ENCODE results near the gene CD209. TPM values are rescaled to one million over a fixed set of nuclear protein-coding genes. Genes with fewer than 3 reads are reported as not detected.
"Not testable (repeated sequence)": the region's sequence is repeated elsewhere in the genome, so short reads cannot be mapped to it uniquely, and the experiment has no call there.

Gene CD209, protein sequence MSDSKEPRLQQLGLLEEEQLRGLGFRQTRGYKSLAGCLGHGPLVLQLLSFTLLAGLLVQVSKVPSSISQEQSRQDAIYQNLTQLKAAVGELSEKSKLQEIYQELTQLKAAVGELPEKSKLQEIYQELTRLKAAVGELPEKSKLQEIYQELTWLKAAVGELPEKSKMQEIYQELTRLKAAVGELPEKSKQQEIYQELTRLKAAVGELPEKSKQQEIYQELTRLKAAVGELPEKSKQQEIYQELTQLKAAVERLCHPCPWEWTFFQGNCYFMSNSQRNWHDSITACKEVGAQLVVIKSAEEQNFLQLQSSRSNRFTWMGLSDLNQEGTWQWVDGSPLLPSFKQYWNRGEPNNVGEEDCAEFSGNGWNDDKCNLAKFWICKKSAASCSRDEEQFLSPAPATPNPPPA
- total RNA-seq: 3.8 TPM
- polyA plus RNA-seq (ENCODE audit: insufficient read depth in 1 of 8, insufficient read length in 8 of 8, low replicate concordance in 1 of 8): 1 to 10 TPM; 2.0 to 5.2 (median 2.9) TPM
- long read RNA-seq, donor 1: 0 reads
- long read RNA-seq, donor 2: 0 reads
- long read RNA-seq, donor 3: 0 reads
- long read RNA-seq, donor 4: 0 reads
- long read RNA-seq, donor 5, full-length matches to known transcripts: 1 of 1 reads
- long read RNA-seq, donor 5, partial matches to known transcripts: 0 of 1 reads
- long read RNA-seq, donor 5, other reads (novel, unspliced or antisense): 0 of 1 reads
- long read RNA-seq, donor 6: 0 reads
- long read RNA-seq, donor 7: 0 reads
- long read RNA-seq, donor 8: 0 reads
- long read RNA-seq, donor 9, full-length matches to known transcripts: 1 of 1 reads
- long read RNA-seq, donor 9, partial matches to known transcripts: 0 of 1 reads
- long read RNA-seq, donor 9, other reads (novel, unspliced or antisense): 0 of 1 reads
- long read RNA-seq, donor 10: 0 reads
- long read RNA-seq, donor 11, full-length matches to known transcripts: 1 of 1 reads
- long read RNA-seq, donor 11, partial matches to known transcripts: 0 of 1 reads
- long read RNA-seq, donor 11, other reads (novel, unspliced or antisense): 0 of 1 reads

DNA sequence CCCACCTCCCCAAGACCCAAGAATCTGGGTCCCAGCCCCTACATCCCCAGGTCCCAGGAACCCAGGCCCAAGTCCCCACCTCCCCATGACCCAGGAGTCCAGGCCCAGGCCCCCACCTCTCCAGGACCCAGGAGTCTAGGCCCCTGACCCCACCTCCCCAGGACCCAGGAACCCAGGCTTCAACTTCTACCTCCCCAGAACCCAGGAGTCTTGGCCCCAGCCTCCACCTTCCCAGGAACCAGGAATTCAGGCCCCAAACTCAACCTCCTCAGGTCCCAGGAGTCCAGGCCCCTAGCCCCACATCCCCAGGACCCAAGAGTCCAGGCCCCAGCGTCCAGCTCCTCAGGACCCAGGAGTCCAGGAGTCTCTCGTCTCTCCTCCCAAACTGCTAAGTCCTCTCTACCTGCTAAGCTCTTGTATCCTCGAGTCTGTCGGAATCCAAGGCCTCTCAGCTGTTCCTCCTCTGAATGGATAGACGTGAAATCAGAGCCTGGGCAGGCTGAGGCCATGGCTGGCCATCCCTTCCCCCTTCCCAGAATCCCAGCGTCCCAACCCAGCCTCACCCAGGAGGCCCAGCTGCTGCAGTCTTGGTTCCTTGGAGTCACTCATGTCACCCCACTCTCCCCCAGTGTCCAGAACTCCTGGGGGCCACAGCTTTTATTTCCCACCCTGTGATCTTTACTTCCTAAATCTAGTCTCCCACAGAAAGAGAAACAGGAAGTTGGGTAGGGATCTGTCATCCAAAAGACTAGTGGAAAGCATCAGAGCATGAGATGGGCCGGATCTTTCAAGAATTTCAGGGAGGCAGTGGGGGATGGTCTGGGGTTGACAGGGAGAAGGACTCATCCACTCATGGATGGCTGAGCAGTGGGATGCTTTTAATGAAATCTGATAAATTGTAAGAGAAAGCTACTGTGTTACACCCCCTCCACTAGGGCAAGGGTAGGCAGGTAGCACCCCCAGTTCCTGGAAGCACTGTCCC lies at the start of gene CD209:
Gene CD209 (minus strand): TSS at position 632 of the 982 bp plus-strand sequence. CDS start 23 bp downstream, at position 609.
- Histone ChIP-seq H3K4me3 (ENCODE audit: low read length) (peak within 1 kb of the TSS; percentile 8), H3K27ac (ENCODE audit: low read length) (no peak within 1 kb of the TSS)
- DNase-seq: peak; percentile 48

DNA sequence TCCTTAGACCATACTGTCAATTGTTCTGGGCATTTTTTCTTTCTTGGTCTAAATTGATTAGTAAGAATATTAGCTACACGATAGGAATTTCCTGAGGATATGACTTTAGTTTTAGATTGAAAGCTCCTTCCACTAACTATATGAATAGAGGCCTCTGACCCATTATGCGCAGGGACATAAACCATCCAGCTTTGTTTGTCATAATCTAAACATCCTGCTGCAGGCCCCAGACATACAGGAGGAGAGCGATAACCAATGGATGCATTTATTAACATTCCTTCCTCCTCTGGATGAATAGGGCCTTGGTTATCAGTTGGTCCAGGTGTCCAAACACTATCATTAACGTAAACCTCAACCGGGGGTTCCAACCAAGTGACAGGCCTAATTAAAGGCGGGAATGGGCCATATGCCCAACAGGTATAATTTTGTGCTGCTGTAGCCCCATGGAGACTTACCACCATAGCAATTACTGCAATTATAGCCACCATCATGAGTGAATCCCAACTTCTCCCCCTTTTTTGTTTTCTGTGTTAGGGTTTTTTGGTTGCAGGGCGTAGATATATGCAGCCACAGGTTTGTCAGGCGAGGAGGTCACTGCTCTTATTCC lies 48.3 kb upstream of the CD209 start:
- Histone ChIP-seq H3K4me1 (ENCODE audit: control insufficient read depth, insufficient read depth, low read length) (peaks cover 5% of the 10 kb centered on the region), H3K9me3 (replicated peaks; ENCODE audit: control insufficient read depth, low read depth, low read length) (no peaks in the 10 kb centered on the region), H3K4me3 (ENCODE audit: low read length) (no peak overlapping the region), H3K27ac (ENCODE audit: low read length) (no peak overlapping the region), H3K36me3 (ENCODE audit: control insufficient read depth, insufficient read depth, low read length) (no peaks in the 10 kb centered on the region), H3K27me3 (ENCODE audit: control insufficient read depth, insufficient read depth, low read length) (peaks cover 24% of the 10 kb centered on the region)
- DNase-seq: no peak
- WGBS (ENCODE audit: insufficient coverage): 71% methylated on average over 2 of the region's 8 CpGs

More for the DNA sequence above, at the start of gene CD209:
- Histone ChIP-seq H3K9me3 (replicated peaks; ENCODE audit: control insufficient read depth, low read depth, low read length) (no peaks in the 10 kb centered on the region), H3K36me3 (ENCODE audit: control insufficient read depth, insufficient read depth, low read length) (no peaks in the 10 kb centered on the region), H3K27me3 (ENCODE audit: control insufficient read depth, insufficient read depth, low read length) (peaks cover 2% of the 10 kb centered on the region), H3K4me1 (ENCODE audit: control insufficient read depth, insufficient read depth, low read length) (no peaks in the 10 kb centered on the region)
- WGBS (ENCODE audit: insufficient coverage): 49% methylated on average over 7 of the region's 7 CpGs

DNA sequence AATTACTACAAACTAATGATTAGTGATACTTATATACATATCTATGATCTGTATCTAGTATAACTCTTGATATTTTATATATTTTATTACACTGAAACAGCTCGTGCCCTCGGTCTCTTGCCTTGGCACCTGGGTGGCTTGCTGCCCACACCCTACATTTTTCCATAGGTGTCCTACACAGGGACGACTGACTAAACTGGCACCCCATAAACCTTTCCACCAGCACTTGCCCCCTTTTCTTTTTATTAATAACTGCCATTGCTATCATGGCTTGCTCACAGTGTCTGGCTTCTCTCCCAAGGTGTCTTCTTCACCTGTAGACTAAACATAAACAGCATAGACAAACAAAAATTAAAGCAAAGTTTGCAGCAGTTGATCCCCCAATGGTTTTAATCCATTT lies 46.2 kb upstream of the CD209 start:
- no peaks in the 10 kb centered on the region for H3K36me3 ChIP-seq (ENCODE audit: control insufficient read depth, insufficient read depth, low read length)
- 74% methylated on average over 3 of the region's 3 CpGs for WGBS (ENCODE audit: insufficient coverage)
- H3K4me3 ChIP-seq (ENCODE audit: low read length): no peak overlapping the region
- no peaks in the 10 kb centered on the region for H3K4me1 ChIP-seq (ENCODE audit: control insufficient read depth, insufficient read depth, low read length)
- no peak for DNase-seq
- H3K9me3 ChIP-seq (replicated peaks; ENCODE audit: control insufficient read depth, low read depth, low read length): no peaks in the 10 kb centered on the region
- H3K27ac ChIP-seq (ENCODE audit: low read length): no peak overlapping the region
- peaks cover 33% of the 10 kb centered on the region for H3K27me3 ChIP-seq (ENCODE audit: control insufficient read depth, insufficient read depth, low read length)

DNA sequence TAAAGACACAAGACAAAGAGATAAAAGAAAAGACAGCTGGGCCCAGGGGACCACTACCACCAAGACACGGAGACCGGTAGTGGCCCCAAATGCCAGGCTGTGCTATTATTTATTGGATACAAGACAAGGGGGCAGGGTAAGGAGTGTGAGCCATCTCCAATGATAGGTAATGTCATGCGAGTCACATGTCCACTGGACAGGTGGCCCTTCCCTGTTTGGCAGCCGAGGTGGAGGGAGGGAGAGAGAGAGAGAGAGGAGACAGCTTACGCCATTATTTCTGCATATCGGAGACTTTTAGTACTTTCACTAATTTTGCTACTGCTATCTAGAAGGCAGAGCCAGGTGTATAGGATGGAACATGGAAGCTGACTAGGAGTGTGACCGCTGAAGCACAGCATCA lies 45.4 kb upstream of the CD209 start:
- not testable (repeated sequence) for H3K4me1 ChIP-seq (ENCODE audit: control insufficient read depth, insufficient read depth, low read length); H3K9me3 ChIP-seq (replicated peaks; ENCODE audit: control insufficient read depth, low read depth, low read length); H3K27ac ChIP-seq (ENCODE audit: low read length); DNase-seq; H3K36me3 ChIP-seq (ENCODE audit: control insufficient read depth, insufficient read depth, low read length); H3K4me3 ChIP-seq (ENCODE audit: low read length)
- 75% methylated on average over 5 of the region's 7 CpGs for WGBS (ENCODE audit: insufficient coverage)
- H3K27me3 ChIP-seq (ENCODE audit: control insufficient read depth, insufficient read depth, low read length): peaks cover 36% of the 10 kb centered on the region

DNA sequence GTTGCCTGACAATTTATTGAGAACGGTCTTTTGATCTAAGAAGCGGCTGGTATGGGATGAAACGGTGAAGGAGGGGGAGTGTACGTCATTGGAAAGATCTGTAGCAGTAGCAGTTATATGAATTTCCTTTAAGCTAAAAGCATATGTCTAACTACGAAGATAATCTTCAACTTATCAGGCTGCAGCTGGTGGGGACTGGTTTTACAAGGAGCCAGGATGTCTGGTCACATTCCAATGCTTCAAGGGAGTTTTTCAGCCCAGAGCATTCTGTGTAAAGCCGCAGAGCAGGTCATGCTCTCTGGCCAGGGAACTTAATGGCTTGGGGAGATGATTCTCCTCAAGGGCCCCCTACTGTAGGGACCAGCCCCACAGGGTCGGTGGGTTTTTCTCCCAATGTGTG lies 44.9 kb upstream of the CD209 start:
- 48% methylated on average over 4 of the region's 7 CpGs for WGBS (ENCODE audit: insufficient coverage)
- no peak for DNase-seq
- H3K4me3 ChIP-seq (ENCODE audit: low read length): no peak overlapping the region
- H3K27me3 ChIP-seq (ENCODE audit: control insufficient read depth, insufficient read depth, low read length): peaks cover 38% of the 10 kb centered on the region
- no peaks in the 10 kb centered on the region for H3K36me3 ChIP-seq (ENCODE audit: control insufficient read depth, insufficient read depth, low read length)
- no peaks in the 10 kb centered on the region for H3K9me3 ChIP-seq (replicated peaks; ENCODE audit: control insufficient read depth, low read depth, low read length)
- no peak overlapping the region for H3K27ac ChIP-seq (ENCODE audit: low read length)
- no peaks in the 10 kb centered on the region for H3K4me1 ChIP-seq (ENCODE audit: control insufficient read depth, insufficient read depth, low read length)

DNA sequence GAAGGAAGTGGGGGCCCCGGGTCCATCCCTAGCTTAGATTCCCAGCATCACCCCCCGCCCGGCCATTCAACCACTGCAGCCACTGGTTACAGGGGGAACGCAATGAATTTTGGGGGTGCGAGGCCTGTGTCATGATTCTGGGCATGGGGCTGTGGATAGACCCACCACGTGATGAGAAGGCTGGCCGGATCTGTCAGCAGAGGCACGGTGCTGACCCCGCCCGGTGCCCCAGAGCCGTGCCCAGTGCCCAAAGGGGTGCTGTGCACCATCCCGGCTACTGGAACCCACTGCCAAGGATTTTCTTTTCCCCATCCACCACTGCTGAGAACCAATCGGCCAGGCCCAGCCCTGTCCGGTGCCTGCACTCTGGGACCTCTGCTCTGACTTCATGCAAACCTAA lies 43.1 kb upstream of the CD209 start:
- no peaks in the 10 kb centered on the region for H3K4me1 ChIP-seq (ENCODE audit: control insufficient read depth, insufficient read depth, low read length)
- no peak for DNase-seq
- no peaks in the 10 kb centered on the region for H3K36me3 ChIP-seq (ENCODE audit: control insufficient read depth, insufficient read depth, low read length)
- no peak overlapping the region for H3K27ac ChIP-seq (ENCODE audit: low read length)
- H3K9me3 ChIP-seq (replicated peaks; ENCODE audit: control insufficient read depth, low read depth, low read length): no peaks in the 10 kb centered on the region
- H3K4me3 ChIP-seq (ENCODE audit: low read length): no peak overlapping the region
- H3K27me3 ChIP-seq (ENCODE audit: control insufficient read depth, insufficient read depth, low read length): peaks cover 40% of the 10 kb centered on the region
- WGBS (ENCODE audit: insufficient coverage): 91% methylated on average over 13 of the region's 14 CpGs

DNA sequence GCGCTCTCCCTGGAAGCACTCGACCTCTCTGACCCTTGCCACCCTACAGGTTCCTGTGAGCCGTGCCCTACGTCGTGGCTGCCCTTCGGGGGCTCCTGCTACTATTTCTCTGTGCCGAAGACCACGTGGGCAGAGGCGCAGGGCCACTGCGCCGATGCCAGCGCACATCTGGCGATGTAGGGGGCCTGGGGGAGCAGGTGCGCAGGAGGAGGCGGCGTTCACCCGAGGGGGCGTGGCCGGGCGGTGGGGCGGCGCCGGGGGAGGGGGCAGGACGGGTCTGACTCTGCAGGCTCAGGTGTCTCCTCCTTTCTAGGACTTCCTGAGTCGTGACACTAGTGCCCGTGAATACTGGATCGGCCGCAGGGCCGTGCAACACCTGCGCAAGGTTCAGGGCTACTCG lies 42.1 kb upstream of the CD209 start:
- Histone ChIP-seq H3K9me3 (replicated peaks; ENCODE audit: control insufficient read depth, low read depth, low read length) (no peaks in the 10 kb centered on the region), H3K36me3 (ENCODE audit: control insufficient read depth, insufficient read depth, low read length) (no peaks in the 10 kb centered on the region), H3K27ac (ENCODE audit: low read length) (no peak overlapping the region), H3K4me3 (ENCODE audit: low read length) (no peak overlapping the region), H3K4me1 (ENCODE audit: control insufficient read depth, insufficient read depth, low read length) (no peaks in the 10 kb centered on the region), H3K27me3 (ENCODE audit: control insufficient read depth, insufficient read depth, low read length) (peaks cover 40% of the 10 kb centered on the region)
- WGBS (ENCODE audit: insufficient coverage): 3% methylated on average over 26 of the region's 31 CpGs
- DNase-seq: no peak

DNA sequence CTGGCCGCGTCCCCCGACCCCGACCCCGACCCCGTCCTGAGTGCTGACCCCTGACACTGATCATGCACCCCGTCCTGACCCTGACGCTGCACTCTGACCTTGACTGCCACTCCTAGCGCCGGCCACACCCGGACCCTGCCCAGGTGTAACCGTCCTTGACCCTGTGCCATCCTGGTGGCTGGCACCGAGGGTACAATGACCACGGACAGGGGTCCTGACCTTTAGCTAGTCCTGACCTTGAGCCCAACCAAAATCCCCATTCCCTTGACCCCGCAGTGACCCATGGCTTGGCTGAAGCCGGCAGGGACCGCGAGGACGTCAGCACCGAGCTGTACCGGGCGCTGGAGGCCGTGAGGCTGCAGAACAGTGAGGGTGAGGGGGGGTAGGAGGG lies 41.6 kb upstream of the CD209 start:
- H3K4me1 ChIP-seq (ENCODE audit: control insufficient read depth, insufficient read depth, low read length): no peaks in the 10 kb centered on the region
- no peaks in the 10 kb centered on the region for H3K36me3 ChIP-seq (ENCODE audit: control insufficient read depth, insufficient read depth, low read length)
- H3K9me3 ChIP-seq (replicated peaks; ENCODE audit: control insufficient read depth, low read depth, low read length): no peaks in the 10 kb centered on the region
- H3K27ac ChIP-seq (ENCODE audit: low read length): no peak overlapping the region
- H3K4me3 ChIP-seq (ENCODE audit: low read length): no peak overlapping the region
- DNase-seq: no peak
- H3K27me3 ChIP-seq (ENCODE audit: control insufficient read depth, insufficient read depth, low read length): peaks cover 40% of the 10 kb centered on the region
- 0% methylated on average over 14 of the region's 23 CpGs for WGBS (ENCODE audit: insufficient coverage)

DNA sequence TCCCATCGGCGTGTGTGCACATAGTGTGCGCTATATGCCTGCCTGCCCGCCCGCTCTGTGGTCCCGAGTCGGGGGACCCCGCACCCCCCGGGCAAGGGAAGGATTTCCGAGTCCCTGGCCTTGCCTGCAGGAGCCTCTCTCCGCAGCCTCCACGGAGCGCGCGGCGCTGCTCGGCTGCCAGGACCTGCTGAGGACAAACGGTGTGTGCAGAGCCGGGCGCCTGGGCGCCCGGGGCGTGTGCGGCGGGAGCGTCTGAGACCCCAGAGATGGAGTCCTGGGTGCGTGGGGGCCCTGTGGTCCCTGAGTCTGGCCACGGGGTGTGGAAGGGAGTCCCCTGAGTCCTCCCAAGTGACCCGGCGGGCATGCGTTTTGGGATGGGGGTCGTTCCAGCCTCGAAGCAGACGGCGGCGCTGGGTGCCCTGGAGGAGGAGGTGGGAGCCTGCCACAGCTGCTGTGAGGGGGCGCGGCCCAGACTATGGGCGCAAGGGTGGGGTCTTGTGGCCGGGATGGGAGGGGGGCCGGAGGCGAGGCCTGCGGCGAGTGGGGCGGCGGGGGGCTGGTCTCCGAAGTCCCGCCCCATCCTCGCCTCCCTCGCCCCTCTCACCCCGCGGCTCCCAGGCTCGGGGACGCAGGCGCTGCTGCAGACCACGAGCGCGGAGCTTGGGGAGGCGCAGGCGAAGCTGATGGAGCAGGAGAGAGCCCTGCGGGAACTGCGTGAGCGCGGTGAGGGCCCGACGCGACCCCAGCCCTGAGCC lies 41.0 kb upstream of the CD209 start:
- Histone ChIP-seq H3K36me3 (ENCODE audit: control insufficient read depth, insufficient read depth, low read length) (no peaks in the 10 kb centered on the region), H3K27ac (ENCODE audit: low read length) (no peak overlapping the region), H3K9me3 (replicated peaks; ENCODE audit: control insufficient read depth, low read depth, low read length) (no peaks in the 10 kb centered on the region), H3K4me1 (ENCODE audit: control insufficient read depth, insufficient read depth, low read length) (no peaks in the 10 kb centered on the region), H3K4me3 (ENCODE audit: low read length) (no peak overlapping the region), H3K27me3 (ENCODE audit: control insufficient read depth, insufficient read depth, low read length) (peaks cover 44% of the 10 kb centered on the region)
- 1% methylated on average over 48 of the region's 67 CpGs for WGBS (ENCODE audit: insufficient coverage)
- DNase-seq: no peak

All from muscle of leg (tissue), 16 donors.